Nasal cavity respiratory epithelium epithelial cell of viscerocranial mucosa (primary cell): Measurements from ENCODE around the gene DPEP2. TPM values are rescaled to one million over a fixed set of nuclear protein-coding genes. Genes with fewer than 3 reads are reported as not detected.

Experiments used
- total RNA-seq: library from RNA; depleted of rRNA; stranded (reverse); fragments of >200 nt; gene quantifications from 2 replicates; pipeline ENCODE4 v1.2.3, GENCODE V29; 2014

Gene DPEP2
- not detected in 2 replicates for total RNA-seq

GRCh38 chr16:67998779-67999688 lies at the start of gene DPEP2:
Gene DPEP2 (minus strand): TSS chr16:67999484. CDS start chr16:67993212, 6,272 bp downstream.

GRCh38 chr16:68022728-68023537 lies 23.6 kb upstream of the DPEP2 start, which contains the start of the genes DDX28 and DUS2:
Gene DDX28 (minus strand): TSS chr16:68023232. CDS start chr16:68023202, 30 bp downstream.
Gene DUS2 (plus strand): TSS chr16:68023284. CDS start chr16:68038024, 14,740 bp downstream.

GRCh38 chr16:68015681-68016080 lies 16.4 kb upstream of the DPEP2 start, which contains the start of gene DPEP2NB:
Gene DPEP2NB (minus strand): TSS chr16:68015911. CDS start chr16:68015770, 141 bp downstream.

DNA sequence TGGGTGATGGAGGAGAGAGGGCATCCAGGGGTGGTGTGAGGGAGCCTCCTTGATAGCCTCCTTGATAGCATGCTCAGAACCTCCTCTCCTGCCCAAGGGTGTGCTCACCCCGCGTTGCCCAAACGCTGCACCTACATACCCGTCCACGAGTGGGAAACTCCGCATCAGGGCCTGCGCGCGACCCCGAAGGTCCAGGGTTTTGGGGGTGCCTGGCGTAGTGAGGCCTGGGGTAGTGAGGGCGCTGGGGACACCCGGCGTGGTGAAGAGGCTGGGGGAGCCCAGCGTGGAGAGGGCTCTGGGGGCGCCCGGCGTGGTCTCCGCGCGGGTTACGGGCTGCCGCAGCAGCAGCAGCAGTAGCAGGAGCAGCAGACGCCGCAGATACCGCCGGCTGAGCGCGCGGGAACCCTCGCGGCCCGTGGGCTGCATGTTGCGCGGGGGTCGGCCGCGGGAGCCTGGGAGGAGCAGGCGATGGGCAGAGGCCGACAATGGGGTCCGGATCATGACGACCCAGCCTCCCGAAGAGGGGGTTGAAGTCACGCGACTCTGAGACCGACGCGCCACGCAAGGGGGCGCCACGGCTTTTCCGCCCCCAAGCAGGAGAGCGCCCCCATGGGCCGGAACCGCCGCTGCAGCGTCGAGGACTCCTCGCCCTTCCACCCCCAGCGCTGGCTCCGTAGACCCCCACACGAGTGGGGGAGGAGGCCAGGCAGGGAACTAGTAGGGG lies 19.2 kb downstream of the DPEP2 start, which contains the start of gene DPEP3:
Gene DPEP3, minus strand, starts transcription at position 545 of the 724 bp plus-strand sequence. Its CDS starts 119 bp downstream, at position 426.

GRCh38 chr16:67968400-67969253 lies 30.7 kb downstream of the DPEP2 start, which contains the start of gene SLC12A4:
Gene SLC12A4 (minus strand): TSS chr16:67968637. CDS start chr16:67968553, 84 bp downstream.

DNA sequence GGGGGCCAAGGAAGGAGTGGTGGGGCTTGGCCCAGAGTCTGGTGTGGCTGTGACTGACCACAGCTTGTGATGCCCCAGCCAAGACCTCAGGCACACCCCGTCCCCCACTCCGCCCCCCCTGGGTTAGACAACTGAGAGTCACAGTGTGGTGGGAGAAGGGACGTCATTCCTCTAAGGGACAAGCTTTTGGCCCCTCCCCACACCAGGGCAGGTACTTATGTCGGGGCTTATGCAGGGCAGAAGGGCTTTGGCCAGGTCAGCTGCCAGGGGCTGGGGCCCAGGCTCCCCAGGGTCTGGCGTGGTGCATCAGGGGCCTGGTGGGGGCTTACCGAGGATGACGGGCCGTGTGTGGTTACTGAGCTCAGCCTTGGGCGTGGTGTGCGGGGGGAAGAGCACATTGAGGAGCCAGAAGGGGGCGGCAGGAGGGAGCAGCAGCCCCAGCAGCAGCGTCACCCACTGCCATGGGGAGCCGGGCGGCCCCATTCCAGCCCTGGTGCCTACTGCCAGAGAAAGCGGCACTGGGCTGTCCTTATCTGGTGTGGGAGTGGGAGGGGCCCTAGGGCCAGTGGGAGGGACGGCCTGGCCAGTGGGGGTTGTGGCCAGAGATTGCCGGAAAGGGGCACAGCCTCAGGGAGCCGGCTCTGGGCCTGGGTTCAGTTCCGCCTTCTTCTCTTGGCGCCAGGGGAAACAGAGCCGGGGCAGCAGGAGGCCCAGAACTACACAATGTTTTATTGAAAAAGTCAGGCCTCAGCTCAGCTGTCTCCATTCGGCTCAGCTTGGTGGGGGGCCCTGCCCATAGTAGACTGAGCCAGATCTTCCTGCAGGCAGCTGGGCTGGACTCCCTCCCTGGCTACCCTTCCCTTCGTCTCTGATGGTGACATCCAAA lies 55.4 kb downstream of the DPEP2 start, which contains the start of gene LCAT:
Gene LCAT, minus strand, starts transcription at position 502 of the 886 bp plus-strand sequence. Its CDS starts 19 bp downstream, at position 483.

Other genes with a start within 250 kb of the DPEP2 start
- 3.8 and 9.8 TPM in 2 replicates for gene RANBP10, start 192.9 kb downstream of the DPEP2 start, total RNA-seq
- 0.50 TPM in 1 of 2 replicates, not detected in the other for gene TSNAXIP1, start 192.6 kb downstream of the DPEP2 start, total RNA-seq
- gene THAP11, start 157.2 kb downstream of the DPEP2 start, total RNA-seq = 29.0 and 34.7 TPM in 2 replicates
- gene NUTF2, start 152.6 kb downstream of the DPEP2 start, total RNA-seq = 140 and 141 TPM in 2 replicates
- 10.3 and 16.2 TPM in 2 replicates for gene CENPT, start 151.8 kb downstream of the DPEP2 start, total RNA-seq
- gene EDC4, start 126.4 kb downstream of the DPEP2 start, total RNA-seq = 36.6 and 71.5 TPM in 2 replicates
- gene NRN1L, start 114.6 kb downstream of the DPEP2 start, total RNA-seq = 0.21 and 0.34 TPM in 2 replicates
- 9.6 and 28.2 TPM in 2 replicates for gene PSKH1, start 106.2 kb downstream of the DPEP2 start, total RNA-seq
- gene CTRL, start 67.6 kb downstream of the DPEP2 start, total RNA-seq = 0.21 and 0.34 TPM in 2 replicates
- 16.1 and 16.8 TPM in 2 replicates for gene PSMB10, start 62.6 kb downstream of the DPEP2 start, total RNA-seq
- 1.7 and 4.6 TPM in 2 replicates for gene LCAT, start 55.4 kb downstream of the DPEP2 start, total RNA-seq
- gene SLC12A4, start 30.8 kb downstream of the DPEP2 start, total RNA-seq = 31.1 and 41.5 TPM in 2 replicates
- gene DPEP3, start 19.0 kb downstream of the DPEP2 start, total RNA-seq = not detected in 2 replicates
- not detected in 2 replicates for gene DPEP2NB, start 16.4 kb upstream of the DPEP2 start, total RNA-seq
- gene DDX28, start 23.7 kb upstream of the DPEP2 start, total RNA-seq = 13.2 and 18.1 TPM in 2 replicates
- 23.3 and 24.6 TPM in 2 replicates for gene DUS2, start 23.8 kb upstream of the DPEP2 start, total RNA-seq
- gene NFATC3, start 85.9 kb upstream of the DPEP2 start, total RNA-seq = 11.6 and 16.2 TPM in 2 replicates
- 50.6 and 64.8 TPM in 2 replicates for gene ESRP2, start 236.6 kb upstream of the DPEP2 start, total RNA-seq
- 5.8 and 19.4 TPM in 2 replicates for gene PLA2G15, start 245.9 kb upstream of the DPEP2 start, total RNA-seq